GM21576 (cell line): ENCODE measurements around the gene HLCS.

Source experiments
- ATAC-seq: cut with Tn5 transposase; IDR thresholded peaks from one replicate; pipeline ENCODE4 v1.9.1; 2021; ENCODE audit warnings: mild to moderate bottlenecking, moderate library complexity; ENCODE audit not compliant: unreplicated experiment

The HLCS gene

GRCh38 chr21:36852293-36852692 is 114.2 kb downstream of the HLCS start:
- ATAC-seq, result no peak

DNA sequence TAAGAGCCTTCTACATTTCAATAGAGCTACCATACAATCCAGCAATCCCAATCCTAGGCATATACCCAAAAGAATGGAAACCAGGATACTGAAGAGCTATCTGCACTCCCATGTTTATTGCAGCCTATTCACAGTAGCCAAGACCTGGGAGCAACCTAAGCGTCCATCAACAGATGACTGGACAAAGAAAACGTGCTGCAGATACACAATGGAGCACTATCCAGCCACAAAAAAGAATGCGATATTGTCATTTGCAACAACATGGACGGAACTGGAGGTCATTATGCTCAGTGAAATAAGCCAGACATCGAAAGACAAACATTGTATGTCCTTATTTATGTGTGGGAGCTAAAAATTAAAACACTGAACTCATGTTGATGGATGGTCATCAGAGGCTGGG is 115.3 kb downstream of the HLCS start:
- ATAC-seq, result no peak

GRCh38 chr21:36850372-36850771 is 116.1 kb downstream of the HLCS start:
- ATAC-seq, result no peak

DNA sequence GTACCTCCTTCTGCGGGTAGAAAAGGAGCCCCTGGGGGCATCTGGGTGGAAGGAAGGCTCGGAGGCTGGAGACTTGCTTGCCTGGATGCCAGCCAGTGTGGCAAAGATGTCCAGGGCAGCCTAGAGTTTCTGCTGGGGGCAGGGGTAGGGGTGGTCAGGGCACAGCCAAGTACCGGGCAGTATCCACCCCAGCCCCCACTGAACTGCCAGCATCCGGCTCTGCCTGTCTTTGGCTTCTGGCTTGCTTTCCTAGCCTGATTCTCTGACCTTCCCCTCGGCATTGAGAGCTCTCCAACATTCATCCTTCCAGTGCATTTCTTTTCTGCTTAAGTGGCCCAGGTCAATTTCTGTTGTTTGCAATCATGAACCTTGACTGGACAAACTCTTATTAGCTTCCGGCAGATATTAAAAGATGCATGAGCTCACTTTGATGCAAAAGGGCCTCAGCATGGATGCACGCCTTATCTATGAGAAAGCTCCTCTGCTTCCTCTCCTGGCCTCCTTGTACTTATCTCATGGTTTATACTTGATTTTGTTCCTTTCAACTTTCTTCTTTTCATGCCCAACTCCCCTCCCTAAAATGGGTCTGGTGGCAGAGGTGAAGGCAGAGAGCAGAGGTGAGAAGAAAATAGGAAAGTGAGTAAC is 116.9 kb downstream of the HLCS start:
- no peak for ATAC-seq

DNA sequence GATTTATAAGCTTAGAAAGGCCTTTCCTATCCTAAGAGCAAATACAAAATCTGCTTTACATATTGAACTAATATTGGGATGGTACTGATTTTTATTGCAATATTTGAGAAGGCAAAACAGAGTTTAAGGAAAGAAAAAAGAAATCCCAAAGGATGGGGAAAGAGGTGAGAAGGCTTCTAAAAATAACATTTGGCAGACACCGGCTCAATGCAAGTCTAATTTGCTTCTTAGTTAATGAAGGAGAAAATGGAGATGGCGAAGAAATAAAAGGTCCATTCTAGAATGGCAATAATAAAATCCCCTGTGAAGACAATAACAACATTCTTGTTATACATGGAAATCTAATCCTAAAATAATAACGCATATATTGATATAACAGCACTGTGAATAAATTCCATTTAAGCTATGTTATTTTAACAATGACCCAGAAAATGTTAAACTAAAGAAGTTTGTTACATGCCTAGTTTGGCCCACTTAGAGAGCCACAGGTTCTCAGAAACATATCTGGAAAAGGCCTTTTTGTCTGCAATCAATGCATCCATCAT is 117.7 kb downstream of the HLCS start:
- ATAC-seq, result no peak

DNA sequence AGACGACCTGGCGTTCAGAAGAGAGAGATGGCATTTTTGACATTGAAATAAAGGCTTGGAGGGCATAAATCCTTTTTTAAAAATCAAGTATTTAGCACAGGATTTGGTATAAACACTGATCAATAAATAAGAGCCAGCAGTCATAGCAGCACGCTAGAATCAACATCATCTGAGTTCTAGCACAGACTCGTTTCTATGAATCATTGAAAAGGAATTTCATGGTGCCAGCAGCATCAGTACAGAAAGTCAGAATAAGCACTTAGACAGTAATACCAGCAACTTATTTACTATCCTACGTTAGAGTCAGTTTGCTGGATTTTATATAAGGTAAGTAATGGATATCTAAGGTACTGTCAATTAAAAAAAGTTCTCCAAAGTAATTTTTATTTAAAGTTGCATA is 119.3 kb downstream of the HLCS start:
- ATAC-seq, result no peak

DNA sequence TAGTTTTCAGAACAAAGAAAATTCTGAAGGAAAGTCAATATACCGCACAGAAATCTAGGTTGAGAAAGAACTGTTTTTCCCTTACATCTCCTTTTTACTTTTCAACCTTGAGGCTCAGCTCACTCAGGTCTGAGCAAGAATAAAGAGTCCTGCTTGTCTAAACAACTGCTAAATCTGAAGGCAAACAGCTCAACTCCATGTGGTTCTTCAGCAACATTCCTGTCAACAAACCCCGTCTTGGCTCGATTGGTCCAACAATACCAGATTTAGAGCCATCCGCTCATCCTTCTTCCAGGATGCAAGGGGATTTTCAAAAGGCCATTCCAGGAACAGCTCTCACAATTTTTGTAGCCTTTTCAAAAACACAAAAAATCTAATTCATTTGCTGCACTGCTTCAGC is 119.8 kb downstream of the HLCS start:
- no peak for ATAC-seq

DNA sequence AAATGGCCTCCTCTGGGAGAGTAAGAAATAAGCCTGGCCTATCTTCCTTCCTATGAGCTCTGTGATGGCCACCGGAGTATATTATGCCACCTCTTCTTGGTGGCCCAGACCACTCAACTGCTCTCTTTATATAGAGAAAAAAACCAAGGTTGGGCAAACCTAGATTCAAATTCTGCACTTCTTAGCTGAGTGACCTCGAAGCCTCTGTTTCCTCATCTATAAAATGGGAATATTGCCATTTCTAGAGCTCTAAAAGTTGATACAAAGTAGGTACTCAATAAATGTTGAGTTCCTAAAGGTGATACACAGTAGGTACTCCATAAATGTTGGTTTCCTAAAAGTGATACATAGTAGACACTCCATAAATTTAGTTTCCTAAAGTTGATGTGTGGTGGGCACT is 120.7 kb downstream of the HLCS start:
- no peak for ATAC-seq

GRCh38 chr21:36845070-36845469 is 121.4 kb downstream of the HLCS start:
- ATAC-seq, result no peak

- ATAC-seq, result no peak
Measured at GRCh38 chr21:36841866-36842265, 124.6 kb downstream of the HLCS start.

DNA sequence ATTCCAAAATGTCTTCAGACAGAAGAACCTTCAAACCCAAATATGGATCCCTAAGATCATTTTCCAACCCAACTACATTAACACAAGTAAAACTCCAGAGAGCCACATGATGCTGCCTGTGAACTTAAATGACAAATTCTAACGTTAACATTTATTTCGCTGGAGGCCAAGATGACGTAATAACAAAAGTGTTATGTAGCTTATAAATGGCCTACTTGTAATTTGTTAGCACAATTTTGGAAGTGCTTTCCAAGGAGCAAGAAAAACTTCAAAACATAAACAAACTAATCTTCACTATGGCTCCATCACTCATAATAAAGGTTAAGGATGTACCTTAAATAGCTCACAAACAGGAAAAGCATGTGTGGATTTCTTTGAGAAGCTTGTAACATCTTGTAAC is 126.7 kb downstream of the HLCS start:
- no peak for ATAC-seq

- no peak for ATAC-seq
Measured at GRCh38 chr21:36839123-36839522, 127.3 kb downstream of the HLCS start.

GRCh38 chr21:36835383-36835795 is 131.1 kb downstream of the HLCS start:
- no peak for ATAC-seq

GRCh38 chr21:36834192-36834591 is 132.3 kb downstream of the HLCS start:
- ATAC-seq, result no peak

GRCh38 chr21:36830100-36830499 is 136.4 kb downstream of the HLCS start:
- no peak for ATAC-seq

- ATAC-seq, result no peak
Measured at GRCh38 chr21:36828891-36829515, 137.5 kb downstream of the HLCS start.

DNA sequence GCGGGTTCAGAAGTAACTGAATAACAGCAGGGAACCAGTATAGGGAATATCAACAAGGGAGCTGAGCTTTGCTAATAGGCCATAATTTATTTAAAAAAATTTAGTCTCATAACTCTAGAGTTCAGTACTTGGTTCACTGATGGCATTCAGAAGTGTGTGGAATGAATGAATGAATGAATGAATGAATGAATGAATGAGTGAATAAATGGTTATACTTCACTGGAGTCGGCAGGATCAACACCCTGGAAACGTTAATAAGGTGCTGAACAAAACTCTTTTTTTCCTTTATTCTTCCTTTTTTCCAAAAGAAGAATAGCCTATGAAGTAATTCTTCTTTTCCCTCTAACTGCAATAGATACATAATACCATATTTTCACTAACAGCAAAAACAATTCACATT is 138.3 kb downstream of the HLCS start:
- no peak for ATAC-seq

- ATAC-seq, result no peak
Measured at GRCh38 chr21:36825658-36826057, 140.8 kb downstream of the HLCS start.

- no peak for ATAC-seq
Measured at GRCh38 chr21:36821032-36821299, 145.5 kb downstream of the HLCS start.

GRCh38 chr21:36820176-36821031 is 146.1 kb downstream of the HLCS start:
- no peak for ATAC-seq

DNA sequence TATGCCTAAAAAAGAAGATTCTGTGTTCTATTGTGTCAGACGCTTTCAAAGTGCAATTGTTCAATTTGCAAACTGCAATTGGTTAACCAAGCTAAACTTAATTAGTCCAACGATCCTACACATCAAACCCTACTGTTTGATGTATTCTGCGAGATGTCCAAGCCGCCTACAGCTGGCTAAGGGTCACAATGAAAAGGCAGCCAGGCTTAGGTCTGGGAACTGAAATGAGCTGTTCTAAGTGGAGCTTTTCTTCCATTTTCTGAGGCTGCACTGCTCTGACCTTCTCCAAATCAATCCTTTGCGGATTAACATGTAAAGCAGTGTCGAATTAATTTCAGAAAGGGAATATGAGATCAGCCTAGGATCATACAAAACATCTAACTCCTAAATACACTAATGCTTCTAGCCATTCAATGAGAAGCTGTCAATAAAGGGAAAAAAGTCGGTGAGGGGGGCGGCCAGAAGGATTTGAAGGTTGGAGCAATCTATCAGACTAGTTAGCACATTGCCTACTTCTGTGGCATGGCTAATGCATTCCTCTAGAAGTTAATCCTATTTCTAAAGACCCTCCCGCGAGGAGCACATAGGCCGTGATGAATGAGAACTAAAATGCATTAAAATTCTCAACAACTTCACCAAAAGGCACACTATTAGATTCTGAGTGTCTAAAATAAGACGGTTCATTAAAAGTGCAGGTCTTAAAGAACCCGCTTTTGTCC is 148.6 kb downstream of the HLCS start:
- no peak for ATAC-seq
